Caco-2 (cell line): ENCODE measurements around the gene KCNV2. TPM values are rescaled to one million over a fixed set of nuclear protein-coding genes. Genes with fewer than 3 reads are reported as not detected.
"Not testable (repeated sequence)": the region's sequence is repeated elsewhere in the genome, so short reads cannot be mapped to it uniquely, and the experiment has no call there.

Source experiments
- BruUV-seq: library from RNA; stranded (reverse); fragments of 400-500 nt; replicated peaks from 2 replicates; lab custom pipeline; 2021; lab: Mats Ljungman, UMichigan
- CTCF ChIA-PET: fragments of 300-600 bp; sonication (Branson Sonifier 250); formaldehyde crosslinking; loops from one replicate; lab custom pipeline; 2022; ENCODE audit warnings: antibody characterized with exemption; lab: Charles Lee
- POLR2A ChIA-PET: fragments of 300-600 bp; sonication (Branson Sonifier 250); formaldehyde crosslinking; loops from one replicate; lab custom pipeline; 2022; ENCODE audit warnings: antibody characterized with exemption; lab: Charles Lee
- DNase-seq, 2 experiments: peaks; one replicate each; pipeline versions ENCODE4 v3.0.0 to v3.0.0-alpha.2; 2020 to 2022
- H3K27me3 ChIP-seq: replicated peaks from 2 replicates; pipeline ENCODE4 v1.6.0; 2011; ENCODE audit warnings: low read length; ENCODE audit not compliant: control insufficient read depth, insufficient read depth
- H3K36me3 ChIP-seq: 2 replicates; pipeline ENCODE4 v1.5.1; 2011; ENCODE audit warnings: low read length; ENCODE audit not compliant: control insufficient read depth, insufficient read depth
- H3K4me1 ChIP-seq: fragments of 250-450 bp; sonication (Bioruptor Pico); 2 replicates; pipeline ENCODE4 v1.5.1; 2020; ENCODE audit warnings: mild to moderate bottlenecking
- H3K4me3 ChIP-seq: 2 replicates; pipeline ENCODE4 v1.5.1; 2011; ENCODE audit warnings: low read depth, mild to moderate bottlenecking, control low read depth, low read length
- H3K9me3 ChIP-seq: fragments of 250-450 bp; sonication (Bioruptor Pico); 2 replicates; pipeline ENCODE4 v1.5.1; 2020; ENCODE audit warnings: mild to moderate bottlenecking, moderate library complexity
- H3K27ac Mint-ChIP-seq: one replicate; pipeline ENCODE4 v1.8.0; 2022; ENCODE audit warnings: mixed read lengths; ENCODE audit not compliant: unreplicated experiment
- H3K27me3 Mint-ChIP-seq: one replicate; pipeline ENCODE4 v1.8.0; 2022; ENCODE audit warnings: mixed read lengths; ENCODE audit not compliant: insufficient read depth, unreplicated experiment
- H3K36me3 Mint-ChIP-seq: one replicate; pipeline ENCODE4 v1.8.0; 2022; ENCODE audit warnings: mild to moderate bottlenecking, mixed read lengths; ENCODE audit not compliant: insufficient read depth, unreplicated experiment
- H3K4me1 Mint-ChIP-seq: one replicate; pipeline ENCODE4 v1.8.0; 2022; ENCODE audit warnings: low read depth, mixed read lengths; ENCODE audit not compliant: unreplicated experiment
- H3K4me3 Mint-ChIP-seq: one replicate; pipeline ENCODE4 v1.8.0; 2022; ENCODE audit warnings: mild to moderate bottlenecking, moderate library complexity, mixed read lengths; ENCODE audit not compliant: unreplicated experiment
- H3K9me3 Mint-ChIP-seq: one replicate; pipeline ENCODE4 v1.8.0; 2022; ENCODE audit warnings: mixed read lengths; ENCODE audit not compliant: unreplicated experiment
- CTCF ChIP-seq, 2 experiments: fragments of 200-600 bp in 1 of 2; IDR thresholded peaks; 1 replicate in 1 of 2; 2 replicates in 1 of 2; pipeline versions ENCODE4 v1.5.1 to v1.8.0; 2011 to 2022; ENCODE audit warnings: antibody characterized with exemption in 1 of 2, control low read depth in 1 of 2, inconsistent platforms in 1 of 2, low read depth in 1 of 2, low read length in 1 of 2, mild to moderate bottlenecking in 1 of 2, moderate library complexity in 1 of 2; ENCODE audit not compliant: insufficient read depth in 1 of 2, severe bottlenecking in 1 of 2, unreplicated experiment in 1 of 2
- intact Hi-C: fragments of 100-400 bp; cut with micrococcal nuclease; formaldehyde crosslinking; loops from one replicate; pipeline ENCODE4 v1.10.0; 2022; ENCODE audit not compliant: unreplicated experiment
- total RNA-seq: library from RNA; stranded (reverse); gene quantifications from 2 replicates; pipeline ENCODE4 v1.2.3, GENCODE V29; 2022

The KCNV2 gene
- total RNA-seq, 1 experiment from 2014 or later = not detected

- Mint-ChIP-seq H3K9me3 (no peaks in the 10 kb centered on the region), H3K27me3 (no peaks in the 10 kb centered on the region), H3K36me3 (no peaks in the 10 kb centered on the region), H3K4me3 (no peak overlapping the region), H3K27ac (no peak overlapping the region), H3K4me1 (no peaks in the 10 kb centered on the region)
- H3K36me3 ChIP-seq = no peaks in the 10 kb centered on the region
- H3K4me1 ChIP-seq = no peaks in the 10 kb centered on the region
- ChIA-PET POLR2A (no interaction called here), CTCF (no interaction called here)
- no peak for TF ChIP-seq CTCF (IDR thresholded peaks at IDR 0.05; ENCODE audit: insufficient read depth in 1 of 2, low read depth in 1 of 2, low read length in 1 of 2, severe bottlenecking in 1 of 2, unreplicated experiment in 1 of 2)
- no TSS peak for BruUV-seq
- intact Hi-C loops = no loop called here
- no peaks in the 10 kb centered on the region for H3K9me3 ChIP-seq
- H3K4me3 ChIP-seq = no peak overlapping the region
- H3K27me3 ChIP-seq = no peaks in the 10 kb centered on the region
- no peak for DNase-seq
These were observed 16.3 kb upstream of the KCNV2 start for GRCh38 chr9:2700909-2701550.

GRCh38 chr9:2704504-2704903 is 12.8 kb upstream of the KCNV2 start:
- CTCF ChIA-PET = no interaction called here
- Mint-ChIP-seq H3K4me1 (no peaks in the 10 kb centered on the region), H3K9me3 (no peaks in the 10 kb centered on the region), H3K27me3 (no peaks in the 10 kb centered on the region), H3K4me3 (no peak overlapping the region), H3K27ac (no peak overlapping the region), H3K36me3 (no peaks in the 10 kb centered on the region)
- H3K36me3 ChIP-seq = no peaks in the 10 kb centered on the region
- intact Hi-C loops = no loop called here
- H3K4me3 ChIP-seq = no peak overlapping the region
- H3K4me1 ChIP-seq = no peaks in the 10 kb centered on the region
- DNase-seq = no peak
- TF ChIP-seq CTCF (IDR thresholded peaks at IDR 0.05; ENCODE audit: insufficient read depth in 1 of 2, low read depth in 1 of 2, low read length in 1 of 2, severe bottlenecking in 1 of 2, unreplicated experiment in 1 of 2) = no peak
- no peaks in the 10 kb centered on the region for H3K9me3 ChIP-seq
- no TSS peak for BruUV-seq
- POLR2A ChIA-PET = no interaction called here
- no peaks in the 10 kb centered on the region for H3K27me3 ChIP-seq

- H3K36me3 Mint-ChIP-seq, H3K4me1 Mint-ChIP-seq, POLR2A ChIA-PET, H3K9me3 Mint-ChIP-seq, H3K27me3 Mint-ChIP-seq, BruUV-seq, H3K27me3 ChIP-seq, H3K36me3 ChIP-seq, DNase-seq, intact Hi-C loops, H3K4me3 Mint-ChIP-seq, H3K9me3 ChIP-seq, H3K4me3 ChIP-seq, H3K4me1 ChIP-seq, CTCF ChIA-PET, H3K27ac Mint-ChIP-seq: not testable (repeated sequence)
These were observed 10.1 kb upstream of the KCNV2 start for GRCh38 chr9:2707256-2707655.
